ENCODE results near the gene SEMA3F. TPM values are rescaled to one million over a fixed set of nuclear protein-coding genes. Genes with fewer than 3 reads are reported as not detected.

Gene SEMA3F
- total RNA-seq, 3 donors from 2014 or later (not counting 1 experiment from before 2014, with no cell fraction given): 0.16 to 1.1 (median 0.78) TPM

- H3K4me3 ChIP-seq (ENCODE audit: low read length): no peak overlapping the region
- no peak for TF ChIP-seq CTCF (IDR thresholded peaks at IDR 0.05)
- H3K27me3 ChIP-seq (ENCODE audit: control insufficient read depth, insufficient read depth, low read length): no peaks in the 10 kb centered on the region
- DNase-seq (no peak), ATAC-seq (no peak)
- Mint-ChIP-seq H3K36me3 (no peaks in the 10 kb centered on the region), H3K4me3 (no peak overlapping the region), H3K27ac (peak overlapping the region; percentile 62 to 74), H3K9me3 (no peaks in the 10 kb centered on the region), H3K4me1 (peaks cover 8% of the 10 kb centered on the region in 2 donors), H3K27me3 (ENCODE audit: low read depth in 2 of 2) (no peaks in the 10 kb centered on the region)
- H3K4me1 ChIP-seq (ENCODE audit: control insufficient read depth, insufficient read depth, low read length): no peaks in the 10 kb centered on the region
- H3K9me3 ChIP-seq (ENCODE audit: control insufficient read depth, insufficient read depth, low read length): no peaks in the 10 kb centered on the region
- H3K27ac ChIP-seq (ENCODE audit: low read length): no peak overlapping the region
- intact Hi-C loops (cut with micrococcal nuclease): loop anchor here (5.0 kb wide), 1 partner anchor 149 kb away; no protein-coding TSS in a partner anchor
- H3K36me3 ChIP-seq (ENCODE audit: control insufficient read depth, insufficient read depth, low read length): peaks cover 30% of the 10 kb centered on the region
- 92% methylated on average over 13 of the region's 14 CpGs for WGBS (ENCODE audit: insufficient coverage)
Observed at GRCh38 chr3:50122661-50123391, 32.3 kb upstream of the SEMA3F start.

- H3K4me3 Mint-ChIP-seq: no peak overlapping the region
- H3K4me3 ChIP-seq (ENCODE audit: low read length): no peak overlapping the region
- no peaks in the 10 kb centered on the region for H3K9me3 Mint-ChIP-seq
- intact Hi-C loops (cut with micrococcal nuclease): loop anchor here (5.0 kb wide), 1 partner anchor 149 kb away; no protein-coding TSS in a partner anchor
- DNase-seq (no peak), ATAC-seq (no peak)
- H3K27ac ChIP-seq (ENCODE audit: low read length): no peak overlapping the region
- H3K9me3 ChIP-seq (ENCODE audit: control insufficient read depth, insufficient read depth, low read length): no peaks in the 10 kb centered on the region
- H3K36me3 ChIP-seq (ENCODE audit: control insufficient read depth, insufficient read depth, low read length): peaks cover 23% of the 10 kb centered on the region
- peak overlapping the region in 1 of 2 donors; percentile 45 for H3K27ac Mint-ChIP-seq
- no peaks in the 10 kb centered on the region for H3K36me3 Mint-ChIP-seq
- WGBS (ENCODE audit: insufficient coverage): 77% methylated on average over 4 of the region's 4 CpGs
- no peak for TF ChIP-seq CTCF (IDR thresholded peaks at IDR 0.05)
- no peaks in the 10 kb centered on the region for H3K27me3 Mint-ChIP-seq (ENCODE audit: low read depth in 2 of 2)
- H3K27me3 ChIP-seq (ENCODE audit: control insufficient read depth, insufficient read depth, low read length): no peaks in the 10 kb centered on the region
- H3K4me1 Mint-ChIP-seq: peaks cover 3 to 8% of the 10 kb centered on the region in 2 donors
- no peaks in the 10 kb centered on the region for H3K4me1 ChIP-seq (ENCODE audit: control insufficient read depth, insufficient read depth, low read length)
Observed at GRCh38 chr3:50123394-50124051, 31.6 kb upstream of the SEMA3F start.

GRCh38 chr3:50124052-50124799 lies 30.9 kb upstream of the SEMA3F start:
- peaks cover 3 to 8% of the 10 kb centered on the region in 2 donors for H3K4me1 Mint-ChIP-seq
- no peak overlapping the region for H3K4me3 ChIP-seq (ENCODE audit: low read length)
- no peak overlapping the region for H3K27ac Mint-ChIP-seq
- no peak overlapping the region for H3K27ac ChIP-seq (ENCODE audit: low read length)
- ATAC-seq (no peak), DNase-seq (no peak)
- H3K9me3 ChIP-seq (ENCODE audit: control insufficient read depth, insufficient read depth, low read length): no peaks in the 10 kb centered on the region
- intact Hi-C loops (cut with micrococcal nuclease): loop anchor here (5.0 kb wide), 1 partner anchor 148 kb away; no protein-coding TSS in a partner anchor
- peaks cover 18% of the 10 kb centered on the region for H3K36me3 ChIP-seq (ENCODE audit: control insufficient read depth, insufficient read depth, low read length)
- no peak for TF ChIP-seq CTCF (IDR thresholded peaks at IDR 0.05)
- no peaks in the 10 kb centered on the region for H3K27me3 Mint-ChIP-seq (ENCODE audit: low read depth in 2 of 2)
- no peak overlapping the region for H3K4me3 Mint-ChIP-seq
- no peaks in the 10 kb centered on the region for H3K9me3 Mint-ChIP-seq
- WGBS (ENCODE audit: insufficient coverage): 82% methylated on average over 9 of the region's 15 CpGs
- no peaks in the 10 kb centered on the region for H3K27me3 ChIP-seq (ENCODE audit: control insufficient read depth, insufficient read depth, low read length)
- H3K36me3 Mint-ChIP-seq: no peaks in the 10 kb centered on the region
- no peaks in the 10 kb centered on the region for H3K4me1 ChIP-seq (ENCODE audit: control insufficient read depth, insufficient read depth, low read length)

Data from natural killer cell (primary cell).